GM23248 (cell line): ENCODE data around the gene PPP6R2. TPM values are rescaled to one million over a fixed set of nuclear protein-coding genes. Genes with fewer than 3 reads are reported as not detected.

Source experiments
- DNase-seq: peaks from one replicate; pipeline ENCODE4 v3.0.0-alpha.2; 2015
- H2AFZ ChIP-seq: fragments of 200-600 bp; sonication (generic); 2 replicates; pipeline ENCODE4 v1.6.1; 2016; ENCODE audit warnings: antibody characterized with exemption
- H3F3A ChIP-seq: fragments of 200-600 bp; sonication (generic); 2 replicates; pipeline ENCODE4 v1.6.1; 2016; ENCODE audit warnings: mild to moderate bottlenecking, antibody characterized with exemption, mixed run types; ENCODE audit not compliant: insufficient read depth
- H3K27ac ChIP-seq: fragments of 200-600 bp; sonication (generic); 2 replicates; pipeline ENCODE4 v1.5.1; 2016; ENCODE audit warnings: mild to moderate bottlenecking
- H3K27me3 ChIP-seq: fragments of 200-600 bp; sonication (generic); replicated peaks from 2 replicates; pipeline ENCODE4 v1.6.1; 2016; ENCODE audit warnings: mild to moderate bottlenecking; ENCODE audit not compliant: insufficient read depth
- H3K36me3 ChIP-seq: fragments of 200-600 bp; sonication (generic); 2 replicates; pipeline ENCODE4 v1.6.1; 2016; ENCODE audit warnings: low read depth, mild to moderate bottlenecking
- H3K4me1 ChIP-seq: fragments of 200-600 bp; sonication (generic); 2 replicates; pipeline ENCODE4 v1.6.1; 2016; ENCODE audit warnings: mild to moderate bottlenecking; ENCODE audit not compliant: insufficient read depth
- H3K4me2 ChIP-seq: fragments of 200-600 bp; sonication (generic); one replicate; pipeline ENCODE4 v1.6.1; 2016; ENCODE audit warnings: mild to moderate bottlenecking; ENCODE audit not compliant: unreplicated experiment
- H3K4me3 ChIP-seq: fragments of 200-600 bp; sonication (generic); 2 replicates; pipeline ENCODE4 v1.5.1; 2016; ENCODE audit warnings: mild to moderate bottlenecking
- H3K79me2 ChIP-seq: fragments of 200-600 bp; sonication (generic); 2 replicates; pipeline ENCODE4 v1.6.1; 2016; ENCODE audit warnings: mild to moderate bottlenecking; ENCODE audit not compliant: insufficient read depth
- H3K9ac ChIP-seq: fragments of 200-600 bp; sonication (generic); 2 replicates; pipeline ENCODE4 v1.6.1; 2016; ENCODE audit warnings: mild to moderate bottlenecking
- H3K9me2 ChIP-seq: fragments of 200-600 bp; sonication (generic); 2 replicates; pipeline ENCODE4 v1.6.1; 2016; ENCODE audit warnings: mixed run types, mild to moderate bottlenecking, moderate library complexity; ENCODE audit not compliant: insufficient read depth
- H3K9me3 ChIP-seq: fragments of 200-600 bp; sonication (generic); one replicate; pipeline ENCODE4 v1.6.1; 2017; ENCODE audit warnings: low read depth
- H4K20me1 ChIP-seq: fragments of 200-600 bp; sonication (generic); 2 replicates; pipeline ENCODE4 v1.6.0; 2016; ENCODE audit not compliant: insufficient read depth
- EZH2 ChIP-seq: fragments of 200-600 bp; sonication (generic); IDR thresholded peaks from 2 replicates; pipeline ENCODE4 v1.6.1; 2018; ENCODE audit warnings: antibody characterized with exemption, mild to moderate bottlenecking; ENCODE audit not compliant: insufficient read depth, poor library complexity, severe bottlenecking
- EZH2phosphoT487 ChIP-seq: fragments of 200-600 bp; sonication (generic); IDR thresholded peaks from 2 replicates; pipeline ENCODE4 v1.6.1; 2018; ENCODE audit warnings: antibody characterized with exemption, moderate library complexity, mild to moderate bottlenecking, low read depth; ENCODE audit not compliant: insufficient read depth
- WGBS, 2 experiments: methylation state at CpG; one replicate each; pipeline ENCODE4 v1.1.6; 2015 to 2017; ENCODE audit warnings: low lambda C conversion rate in 2 of 2, low coverage in 1 of 2; ENCODE audit errors: missing lambda C conversion rate in 2 of 2; 5-methylcytosine and 5-hydroxymethylcytosine counted together
- in situ Hi-C: fragments of 300-500 bp; cut with MboI; formaldehyde crosslinking; loops from 2 replicates; pipeline ENCODE4 v1.15.0; 2020
- polyA plus RNA-seq: library from polyadenylated mRNA; unstranded; fragments of >200 nt; fragmentation: Nextera tagmentation; extraction: Ambion mirVana; gene quantifications from 2 replicates; pipeline ENCODE4 v1.2.1, GENCODE V29; 2016
- total RNA-seq: library from RNA; depleted of rRNA; stranded (reverse); fragments of >200 nt; shearing (Covaris generic); gene quantifications from 2 replicates; pipeline ENCODE4 v1.2.3, GENCODE V29; 2014

PPP6R2 gene
- total and polyA plus RNA-seq, 2 experiments from 2014 or later = 22.2 to 58.4 TPM

GRCh38 chr22:50456026-50456425, 112.9 kb downstream of the PPP6R2 start:
- Histone ChIP-seq H3K9ac (no peak overlapping the region), H3K4me1 (no peaks in the 10 kb centered on the region), H3K4me2 (no peak overlapping the region), H3F3A (peaks cover 5% of the 10 kb centered on the region; the same call in 1 of the 2 replicates), H3K9me2 (no peaks in the 10 kb centered on the region), H3K79me2 (no peaks in the 10 kb centered on the region), H3K36me3 (peaks cover 3% of the 10 kb centered on the region; the same call in 1 of the 2 replicates), H2AFZ (no peak overlapping the region), H4K20me1 (no peaks in the 10 kb centered on the region), H3K27me3 (no peaks in the 10 kb centered on the region), H3K9me3 (no peaks in the 10 kb centered on the region), H3K4me3 (no peak overlapping the region), H3K27ac (no peak overlapping the region)
- in situ Hi-C loops = no loop called here
- no peak for TF ChIP-seq EZH2
- WGBS, 2 experiments = 86 to 99% methylated on average over 8 to 11 of the region's 11 CpGs
- no peak for DNase-seq

- H3K9me3 ChIP-seq = no peaks in the 10 kb centered on the region
- no peaks in the 10 kb centered on the region for H3K4me1 ChIP-seq
- H2AFZ ChIP-seq = no peak overlapping the region
- no peak overlapping the region for H3K27ac ChIP-seq
- in situ Hi-C loops = no loop called here
- no peak overlapping the region for H3K9ac ChIP-seq
- no peak overlapping the region for H3K4me3 ChIP-seq
- TF ChIP-seq EZH2phosphoT487 (no peak), EZH2 (no peak)
- H3K9me2 ChIP-seq = no peaks in the 10 kb centered on the region
- H3K36me3 ChIP-seq = no peaks in the 10 kb centered on the region; the same call in 1 of the 2 replicates
- no peaks in the 10 kb centered on the region for H3F3A ChIP-seq
- DNase-seq = no peak
- no peak overlapping the region for H3K4me2 ChIP-seq
- no peaks in the 10 kb centered on the region for H3K79me2 ChIP-seq
- H3K27me3 ChIP-seq = no peaks in the 10 kb centered on the region
- WGBS, 2 experiments = 88 to 89% methylated on average over 31 to 34 of the region's 34 CpGs
- H4K20me1 ChIP-seq = no peaks in the 10 kb centered on the region
Measured at GRCh38 chr22:50456466-50457234, 113.5 kb downstream of the PPP6R2 start.

DNA sequence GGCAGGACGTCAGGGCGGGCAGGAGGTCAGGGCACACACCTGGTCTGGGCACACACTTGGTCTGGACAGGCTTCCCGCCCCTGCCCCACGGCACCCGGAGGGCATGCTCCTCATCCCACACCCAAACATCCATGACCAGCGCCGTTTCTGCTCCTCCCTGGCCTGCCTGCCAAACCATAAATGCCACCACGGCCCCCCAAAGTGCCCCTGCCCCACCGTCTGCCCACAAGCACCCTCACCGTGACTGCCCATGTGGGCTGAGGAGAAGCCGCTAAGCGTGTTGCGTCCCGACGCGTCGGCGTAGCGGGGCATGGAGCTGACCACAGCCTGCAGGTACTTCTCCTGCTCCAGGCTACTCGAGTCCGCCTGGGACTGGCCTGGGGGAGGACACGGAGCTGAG, 115.9 kb downstream of the PPP6R2 start:
- no peaks in the 10 kb centered on the region for H3K9me3 ChIP-seq
- H3K9ac ChIP-seq = no peak overlapping the region
- no peak for DNase-seq
- no peak overlapping the region for H2AFZ ChIP-seq
- H3F3A ChIP-seq = no peaks in the 10 kb centered on the region
- H3K79me2 ChIP-seq = no peaks in the 10 kb centered on the region
- H3K27ac ChIP-seq = no peak overlapping the region
- H3K9me2 ChIP-seq = no peaks in the 10 kb centered on the region
- no peaks in the 10 kb centered on the region for H4K20me1 ChIP-seq
- WGBS, 2 experiments = 91 to 97% methylated on average over 12 to 22 of the region's 22 CpGs
- no peak overlapping the region for H3K4me2 ChIP-seq
- H3K4me1 ChIP-seq = no peaks in the 10 kb centered on the region
- in situ Hi-C loops = no loop called here
- no peaks in the 10 kb centered on the region for H3K27me3 ChIP-seq
- no peak overlapping the region for H3K4me3 ChIP-seq
- TF ChIP-seq EZH2 (no peak), EZH2phosphoT487 (no peak)
- no peaks in the 10 kb centered on the region; the same call in 1 of the 2 replicates for H3K36me3 ChIP-seq

GRCh38 chr22:50459496-50460140, 116.5 kb downstream of the PPP6R2 start:
- H3K36me3 ChIP-seq = no peaks in the 10 kb centered on the region; the same call in 1 of the 2 replicates
- H3K79me2 ChIP-seq = no peaks in the 10 kb centered on the region
- no peaks in the 10 kb centered on the region for H3K4me1 ChIP-seq
- no peaks in the 10 kb centered on the region for H3F3A ChIP-seq
- no peak overlapping the region for H3K4me2 ChIP-seq
- no peaks in the 10 kb centered on the region for H3K9me2 ChIP-seq
- H3K4me3 ChIP-seq = no peak overlapping the region
- H2AFZ ChIP-seq = no peak overlapping the region
- no peaks in the 10 kb centered on the region for H4K20me1 ChIP-seq
- TF ChIP-seq EZH2phosphoT487 = no peak
- TF ChIP-seq EZH2 = no peak
- H3K9me3 ChIP-seq = no peaks in the 10 kb centered on the region
- no peak for DNase-seq
- H3K27ac ChIP-seq = no peak overlapping the region
- in situ Hi-C loops = no loop called here
- no peaks in the 10 kb centered on the region for H3K27me3 ChIP-seq
- H3K9ac ChIP-seq = no peak overlapping the region
- WGBS, 2 experiments = 90 to 92% methylated on average over 36 to 37 of the region's 41 CpGs
